Right lobe of liver (tissue), 6 donors: ENCODE data around the gene ZNF275. TPM values are rescaled to one million over a fixed set of nuclear protein-coding genes. Genes with fewer than 3 reads are reported as not detected.

ENCODE experiments used
- ATAC-seq, 4 donors: fragments of 200-7000 bp; cut with Tn5 transposase; one replicate each; pipeline ENCODE4 v1.9.1; 2020; ENCODE audit warnings: mild to moderate bottlenecking in 4 of 4, moderate library complexity in 4 of 4
- DNase-seq, 3 donors: peaks; one replicate each; pipeline ENCODE4 v3.0.0-alpha.2; 2020
- H3K27ac ChIP-seq, 3 donors: fragments of 200-600 bp; one replicate each; pipeline ENCODE4 v1.8.0; 2022
- H3K27me3 ChIP-seq, 2 donors: fragments of 200-600 bp; one replicate each; pipeline ENCODE4 v1.8.0; 2022
- H3K36me3 ChIP-seq, 4 donors: fragments of 200-600 bp; sonication (generic) in 1 of 4; one replicate each; pipeline versions ENCODE4 v1.5.1 to v1.8.0; 2017 to 2022; ENCODE audit warnings: control low read depth in 1 of 4
- H3K4me1 ChIP-seq, 4 donors: fragments of 200-600 bp; sonication (generic) in 1 of 4; one replicate each; pipeline versions ENCODE4 v1.5.1 to v1.8.0; 2017 to 2022; ENCODE audit warnings: control low read depth in 1 of 4
- H3K4me3 ChIP-seq, 3 donors: fragments of 200-600 bp; one replicate each; pipeline ENCODE4 v1.8.0; 2022
- H3K9me3 ChIP-seq, 4 donors: fragments of 200-600 bp; sonication (generic) in 1 of 4; one replicate each; pipeline versions ENCODE4 v1.5.1 to v1.8.0; 2017 to 2022; ENCODE audit warnings: control low read depth in 1 of 4
- CTCF ChIP-seq, 4 donors: fragments of 200-600 bp in 3 of 4; fragments of 450-650 bp in 1 of 4; IDR thresholded peaks; one replicate each; pipeline versions ENCODE4 v1.5.1 to v1.8.0; 2016 to 2022; ENCODE audit warnings: antibody characterized with exemption in 4 of 4, mild to moderate bottlenecking in 2 of 4
- POLR2A ChIP-seq: fragments of 450-650 bp; IDR thresholded peaks from one replicate; pipeline ENCODE4 v1.6.1; 2017; ENCODE audit warnings: antibody characterized with exemption, mild to moderate bottlenecking
- WGBS: methylation state at CpG from one replicate; pipeline ENCODE4 v1.1.6; 2018; ENCODE audit warnings: low coverage, low lambda C conversion rate; ENCODE audit not compliant: insufficient coverage; ENCODE audit errors: missing lambda C conversion rate; 5-methylcytosine and 5-hydroxymethylcytosine counted together
- intact Hi-C, 2 donors: fragments of 100-400 bp; cut with DNase I; formaldehyde crosslinking; loops; one replicate each; pipeline versions ENCODE4 v1.11.2 to v1.14.1; 2022
- total RNA-seq, 6 experiments: library from RNA; depleted of rRNA in 2 of 6; stranded (reverse); fragments of >200 nt in 2 of 6; fragmentation: NEBNext Ultra II Directional in 3 of 6; extraction: Animal tissue kit (Norgen Biotek cat#: 25700) in 3 of 6; gene quantifications; one replicate each; pipeline versions ENCODE4 v1.1.0 to v1.2.4, GENCODE V29; 2016 to 2023
- donor health status: DM: no; HTN: yes; CAD: no.
- donor health status: DM: no; HTN: no; CAD: no.
- donor health status: DM: no; HTN: no; CAD: no.
- donor health status: DM: no; HTN: yes; CAD: no.
- donor health status: DM: no; HTN: yes; CAD: no.

Gene ZNF275
- total RNA-seq, 6 experiments from 2014 or later = 8.1 to 12.0 (median 10.3) TPM

GRCh38 chrX:153310901-153311300, 23.1 kb upstream of the ZNF275 start:
- H3K27ac ChIP-seq = no peak overlapping the region
- DNase-seq (no peak), ATAC-seq (no peak)
- H3K4me3 ChIP-seq = no peak overlapping the region
- intact Hi-C loops = no loop called here
- TF ChIP-seq POLR2A (no peak), CTCF (IDR thresholded peaks at IDR 0.05) (no peak)
- H3K9me3 ChIP-seq = no peaks in the 10 kb centered on the region
- H3K4me1 ChIP-seq = no peaks in the 10 kb centered on the region
- no peaks in the 10 kb centered on the region for H3K27me3 ChIP-seq
- no peaks in the 10 kb centered on the region for H3K36me3 ChIP-seq
- 83% methylated on average over 6 of the region's 9 CpGs for WGBS

- ATAC-seq (no peak), DNase-seq (no peak)
- no peak overlapping the region for H3K4me3 ChIP-seq
- H3K9me3 ChIP-seq = no peaks in the 10 kb centered on the region
- H3K36me3 ChIP-seq = no peaks in the 10 kb centered on the region
- intact Hi-C loops = no loop called here
- no peak overlapping the region for H3K27ac ChIP-seq
- no peaks in the 10 kb centered on the region for H3K27me3 ChIP-seq
- TF ChIP-seq POLR2A (no peak), CTCF (IDR thresholded peaks at IDR 0.05) (no peak)
- H3K4me1 ChIP-seq = no peaks in the 10 kb centered on the region
- WGBS = 80% methylated on average over 2 of the region's 5 CpGs
Observed at GRCh38 chrX:153312041-153312440, 21.9 kb upstream of the ZNF275 start.

- H3K27me3 ChIP-seq = no peaks in the 10 kb centered on the region
- TF ChIP-seq CTCF (IDR thresholded peaks at IDR 0.05) = no peak
- no peak for TF ChIP-seq POLR2A
- ATAC-seq (peak; percentile 74 to 94 (median 86)), DNase-seq (no peak)
- intact Hi-C loops = no loop called here
- no peak overlapping the region for H3K4me3 ChIP-seq
- no peak overlapping the region for H3K27ac ChIP-seq
- WGBS = no CpG with 5 or more reads among the region's 1 CpG
- no peaks in the 10 kb centered on the region for H3K9me3 ChIP-seq
- H3K4me1 ChIP-seq = no peaks in the 10 kb centered on the region
- H3K36me3 ChIP-seq = no peaks in the 10 kb centered on the region
Observed at GRCh38 chrX:153312842-153313241, 21.1 kb upstream of the ZNF275 start.

GRCh38 chrX:153317306-153317705, 16.6 kb upstream of the ZNF275 start:
- intact Hi-C loops = no loop called here
- DNase-seq = no peak
- no peak for ATAC-seq
- H3K36me3 ChIP-seq = no peaks in the 10 kb centered on the region
- no CpG with 5 or more reads among the region's 8 CpGs for WGBS
- no peak for TF ChIP-seq CTCF (IDR thresholded peaks at IDR 0.05)
- no peak for TF ChIP-seq POLR2A
- H3K4me3 ChIP-seq = no peak overlapping the region
- H3K27me3 ChIP-seq = no peaks in the 10 kb centered on the region
- no peaks in the 10 kb centered on the region for H3K4me1 ChIP-seq
- no peaks in the 10 kb centered on the region for H3K9me3 ChIP-seq
- H3K27ac ChIP-seq = no peak overlapping the region
